CD8-positive, alpha-beta memory T cell (primary cell): ENCODE data around the gene SAP130. TPM values are rescaled to one million over a fixed set of nuclear protein-coding genes. Genes with fewer than 3 reads are reported as not detected.
A peak's percentile ranks its signal among the peaks of the same experiment; 100 is the strongest.

Experiments used
- CTCF ChIA-PET: fragments of 350-600 bp; sonication (Branson Sonifier 250); formaldehyde crosslinking; loops from one replicate; lab custom pipeline; 2021; ENCODE audit warnings: antibody characterized with exemption; lab: Charles Lee
- POLR2A ChIA-PET: fragments of 350-600 bp; sonication (Branson Sonifier 250); formaldehyde crosslinking; loops from one replicate; lab custom pipeline; 2021; ENCODE audit warnings: antibody characterized with exemption; lab: Charles Lee
- DNase-seq, 5 donors: peaks; one replicate each; pipeline versions ENCODE4 v3.0.0 to v3.0.0-alpha.2; 2020 to 2022; ENCODE audit warnings: mixed read lengths in 1 of 5
- H3K27ac ChIP-seq: one replicate; pipeline ENCODE4 v1.7.0; 2013; ENCODE audit warnings: low read depth, mild to moderate bottlenecking, low read length, moderate library complexity
- H3K27me3 ChIP-seq: 2 replicates; pipeline ENCODE4 v1.7.0; 2013; ENCODE audit warnings: low read length, mild to moderate bottlenecking; ENCODE audit not compliant: insufficient read depth, poor library complexity, severe bottlenecking
- H3K36me3 ChIP-seq: 2 replicates; pipeline ENCODE4 v1.7.0; 2013; ENCODE audit warnings: mild to moderate bottlenecking, low read length, moderate library complexity; ENCODE audit not compliant: insufficient read depth
- H3K4me1 ChIP-seq: 2 replicates; pipeline ENCODE4 v1.7.0; 2013; ENCODE audit warnings: mild to moderate bottlenecking, low read length, moderate library complexity; ENCODE audit not compliant: insufficient read depth
- H3K4me3 ChIP-seq: 2 replicates; pipeline ENCODE4 v1.7.0; 2013; ENCODE audit warnings: mild to moderate bottlenecking, low read length
- H3K9me3 ChIP-seq: 2 replicates; pipeline ENCODE4 v1.7.0; 2013; ENCODE audit warnings: mild to moderate bottlenecking, low read length
- H3K27ac Mint-ChIP-seq, 8 donors: one replicate each; pipeline ENCODE4 v1.8.0; 2020 to 2021; ENCODE audit warnings: mixed read lengths in 8 of 8, mild to moderate bottlenecking in 6 of 8, inconsistent platforms in 3 of 8, moderate library complexity in 3 of 8
- H3K27me3 Mint-ChIP-seq, 2 donors: one replicate each; pipeline ENCODE4 v1.8.0; 2020 to 2021; ENCODE audit warnings: mixed read lengths in 2 of 2, mild to moderate bottlenecking in 1 of 2, moderate library complexity in 1 of 2
- H3K36me3 Mint-ChIP-seq, 3 donors: one replicate each; pipeline ENCODE4 v1.8.0; 2020 to 2021; ENCODE audit warnings: mixed read lengths in 3 of 3, inconsistent platforms in 1 of 3, mild to moderate bottlenecking in 1 of 3
- H3K4me1 Mint-ChIP-seq, 3 donors: one replicate each; pipeline ENCODE4 v1.8.0; 2020 to 2021; ENCODE audit warnings: mixed read lengths in 3 of 3, inconsistent platforms in 1 of 3, mild to moderate bottlenecking in 1 of 3
- H3K4me3 Mint-ChIP-seq, 7 donors: one replicate each; pipeline ENCODE4 v1.8.0; 2020 to 2021; ENCODE audit warnings: mixed read lengths in 7 of 7, mild to moderate bottlenecking in 6 of 7, moderate library complexity in 4 of 7, inconsistent platforms in 2 of 7
- H3K9me3 Mint-ChIP-seq, 5 donors: one replicate each; pipeline ENCODE4 v1.8.0; 2020 to 2022; ENCODE audit warnings: mixed read lengths in 5 of 5, mild to moderate bottlenecking in 3 of 5, moderate library complexity in 2 of 5, inconsistent platforms in 1 of 5
- polyA plus RNA-seq: library from polyadenylated mRNA; unstranded; fragments of 300-500 nt; fragmentation: Illumina TruSeq; gene quantifications from one replicate; pipeline ENCODE4 v1.2.3, GENCODE V29; 2021
- total RNA-seq, 2 experiments: library from RNA; stranded (reverse); gene quantifications; one replicate each; pipeline ENCODE4 v1.2.3, GENCODE V29; 2021

The SAP130 gene
- total and polyA plus RNA-seq, 3 experiments from 2014 or later: 10.6 to 22.9 (median 22.3) TPM

DNA sequence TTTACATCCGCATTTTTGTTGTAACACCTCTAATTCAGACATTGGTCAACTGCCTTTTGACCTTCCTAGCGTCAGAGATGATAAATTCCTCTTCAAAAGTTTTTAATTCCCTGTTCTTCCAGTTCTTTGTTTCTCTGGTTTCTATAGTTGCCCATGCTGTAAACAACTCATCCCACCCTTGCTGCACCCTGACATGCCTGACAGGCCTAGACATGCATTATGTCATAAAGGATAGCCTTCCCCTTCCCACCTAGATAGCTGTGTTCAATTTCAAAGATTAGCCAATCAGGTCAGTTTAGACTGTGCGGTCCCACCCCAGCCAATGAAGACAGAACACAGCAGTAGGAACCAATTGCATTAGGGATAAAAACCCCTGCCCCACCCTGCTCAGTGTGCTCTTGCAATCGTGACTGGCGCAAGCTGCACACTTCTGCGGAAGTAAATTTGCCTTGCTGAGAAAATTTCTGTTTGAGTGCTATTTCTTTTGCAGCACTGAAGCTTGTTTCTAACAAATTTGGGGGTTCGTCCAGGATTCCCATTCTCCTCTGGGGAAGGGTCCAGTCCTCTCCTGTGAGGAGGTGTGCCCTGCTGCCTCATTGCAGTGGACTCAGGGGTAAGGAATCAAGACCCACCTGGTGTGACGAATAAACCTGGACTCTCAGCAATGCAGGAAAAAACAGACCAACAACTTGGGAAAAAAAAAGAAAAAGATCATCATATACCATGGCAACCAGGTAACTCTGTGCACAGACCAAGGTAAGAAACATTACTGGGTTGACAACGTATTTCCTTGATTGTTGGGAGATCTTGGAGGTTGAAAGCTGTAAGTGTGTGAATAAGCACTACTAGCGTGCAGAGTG is 9.1 kb upstream of the SAP130 start:
- POLR2A ChIA-PET: no interaction called here
- H3K36me3 Mint-ChIP-seq: peaks cover 0 to 22% (median 0%) of the 10 kb centered on the region in 3 donors

DNA sequence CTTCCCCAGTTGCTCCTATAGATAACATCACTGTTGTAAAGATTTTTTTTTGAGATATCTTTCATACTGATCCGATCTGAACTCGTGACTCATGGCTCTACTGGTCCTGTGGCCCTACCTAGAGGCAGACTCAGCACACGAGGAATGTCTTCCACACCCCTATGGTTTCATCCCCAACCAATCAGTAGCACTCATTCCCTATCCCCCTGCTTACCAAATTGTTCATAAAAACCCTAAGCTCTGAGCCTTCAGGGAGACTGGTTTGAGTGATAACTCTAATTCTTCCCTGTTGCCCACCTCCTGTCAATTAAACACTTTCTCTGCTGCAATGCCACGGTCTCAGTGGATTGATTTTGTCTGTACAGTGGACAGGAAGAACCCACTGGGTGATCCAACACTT is 4.2 kb upstream of the SAP130 start:
- peaks cover 8 to 9% (median 9%) of the 10 kb centered on the region in 3 donors for H3K4me1 Mint-ChIP-seq

More for the DNA sequence above, 9.1 kb upstream of the SAP130 start:
- Histone ChIP-seq H3K27me3 (no peaks in the 10 kb centered on the region), H3K27ac (no peak overlapping the region), H3K4me1 (no peaks in the 10 kb centered on the region), H3K36me3 (no peaks in the 10 kb centered on the region), H3K4me3 (no peak overlapping the region), H3K9me3 (peaks cover 14% of the 10 kb centered on the region)
- no peak for DNase-seq
- Mint-ChIP-seq H3K27ac (no peak overlapping the region), H3K4me3 (no peak overlapping the region), H3K9me3 (peaks cover 8 to 38% (median 30%) of the 10 kb centered on the region in 5 donors), H3K27me3 (peaks cover 15 to 24% of the 10 kb centered on the region in 2 donors), H3K4me1 (no peaks in the 10 kb centered on the region)
- CTCF ChIA-PET: no interaction called here

DNA sequence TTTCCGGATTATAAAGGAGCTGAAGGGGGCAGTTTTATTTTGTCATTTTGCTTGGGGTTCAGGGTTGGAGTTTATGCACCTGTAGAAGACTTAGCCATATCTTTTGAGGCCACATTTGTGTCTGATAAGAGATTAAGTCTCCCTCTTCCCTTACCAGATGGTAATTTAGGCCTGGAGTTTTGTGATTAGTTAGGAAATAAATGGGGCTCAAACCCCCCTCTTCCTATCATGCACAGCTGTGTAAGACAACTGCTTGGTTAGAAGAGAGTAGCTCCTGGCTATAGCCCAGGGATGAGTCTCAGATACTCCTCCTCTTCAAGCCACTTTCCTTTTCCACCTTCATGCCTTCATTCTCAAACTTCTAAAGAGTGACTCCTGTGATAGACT is 802 bp upstream of the SAP130 start:
- H3K27ac ChIP-seq: peak overlapping the region; percentile 79
- no peak for DNase-seq
- H3K27me3 Mint-ChIP-seq: peaks cover 0 to 5% of the 10 kb centered on the region in 2 donors
- H3K4me3 ChIP-seq: peak overlapping the region; percentile 71
- H3K27me3 ChIP-seq: no peaks in the 10 kb centered on the region
- peaks cover 23 to 35% (median 25%) of the 10 kb centered on the region in 3 donors for H3K4me1 Mint-ChIP-seq
- H3K36me3 Mint-ChIP-seq: peaks cover 0 to 15% (median 3%) of the 10 kb centered on the region in 3 donors
- H3K4me3 Mint-ChIP-seq: peak overlapping the region; percentile 87 to 98 (median 95)
- H3K36me3 ChIP-seq: no peaks in the 10 kb centered on the region
- H3K9me3 ChIP-seq: no peaks in the 10 kb centered on the region
- CTCF ChIA-PET: interaction anchor here (1.1 kb wide), 1 partner anchor 62 kb away, joined by 5 read pairs; the partner anchor contains the start of gene UGGT1
- peaks cover 0 to 5% (median 0%) of the 10 kb centered on the region in 5 donors for H3K9me3 Mint-ChIP-seq
- peaks cover 13% of the 10 kb centered on the region for H3K4me1 ChIP-seq
- peak overlapping the region; percentile 76 to 97 (median 93) for H3K27ac Mint-ChIP-seq
- POLR2A ChIA-PET: interaction anchor here (0.6 to 2.4 kb wide), 2 partner anchors 11 to 62 kb away, joined by 11 to 27 read pairs; partner anchors contain the start of gene UGGT1

More for the DNA sequence above, 4.2 kb upstream of the SAP130 start:
- no peak for DNase-seq
- Histone ChIP-seq H3K36me3 (no peaks in the 10 kb centered on the region), H3K4me3 (no peak overlapping the region), H3K27ac (no peak overlapping the region), H3K9me3 (peaks cover 5% of the 10 kb centered on the region), H3K27me3 (no peaks in the 10 kb centered on the region), H3K4me1 (peaks cover 7% of the 10 kb centered on the region)
- Mint-ChIP-seq H3K27ac (no peak overlapping the region), H3K36me3 (peaks cover 0 to 2% (median under 1%) of the 10 kb centered on the region in 3 donors), H3K27me3 (peaks cover 0 to 6% of the 10 kb centered on the region in 2 donors), H3K4me3 (peak overlapping the region in 1 of 7 donors; percentile 10), H3K9me3 (peaks cover 8 to 15% (median 11%) of the 10 kb centered on the region in 5 donors)
- ChIA-PET CTCF (no interaction called here), POLR2A (no interaction called here)

DNA sequence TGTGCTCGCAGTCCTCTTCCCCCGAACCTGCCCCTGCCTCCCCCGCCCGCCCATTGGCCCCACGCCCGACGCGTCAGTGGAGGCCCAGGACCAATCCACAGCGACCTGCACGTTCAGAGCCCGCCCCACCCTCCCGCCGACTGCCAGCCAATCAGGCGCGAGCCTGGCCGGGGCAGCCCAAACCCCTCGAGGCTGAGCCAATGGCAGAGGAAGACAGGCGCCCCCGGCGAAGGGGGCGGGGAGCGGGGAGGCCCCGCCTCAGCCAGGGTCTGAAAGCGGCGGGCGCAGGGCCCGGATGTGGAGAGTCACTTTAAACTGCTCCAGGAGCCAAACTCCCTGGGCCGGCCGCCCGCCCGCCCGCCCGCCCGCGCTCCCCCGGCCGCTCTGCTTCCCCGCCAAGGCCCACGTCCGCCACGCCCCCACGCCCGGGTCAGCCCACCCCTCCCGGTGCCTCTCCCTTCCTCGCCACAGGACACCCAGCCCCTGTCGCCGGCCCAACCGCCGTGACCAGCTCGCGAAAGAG is 520 bp downstream of the SAP130 start:
- peak; percentile 97 to 100 (median 99) for DNase-seq
- peaks cover 13% of the 10 kb centered on the region for H3K4me1 ChIP-seq
- peak overlapping the region; percentile 71 for H3K4me3 ChIP-seq
- H3K27me3 ChIP-seq: no peaks in the 10 kb centered on the region
- Mint-ChIP-seq H3K27ac (peak overlapping the region; percentile 29 to 95 (median 92)), H3K36me3 (peaks cover 0 to 20% (median 3%) of the 10 kb centered on the region in 3 donors), H3K9me3 (no peaks in the 10 kb centered on the region), H3K27me3 (no peaks in the 10 kb centered on the region), H3K4me1 (peaks cover 23 to 35% (median 25%) of the 10 kb centered on the region in 3 donors), H3K4me3 (peak overlapping the region; percentile 87 to 98 (median 97))
- H3K36me3 ChIP-seq: no peaks in the 10 kb centered on the region
- H3K9me3 ChIP-seq: no peaks in the 10 kb centered on the region
- H3K27ac ChIP-seq: peak overlapping the region; percentile 79
- ChIA-PET POLR2A (interaction anchor here (0.7 to 2.4 kb wide), 3 partner anchors 11 to 501 kb away, joined by 3 to 27 read pairs (median 4); partner anchors contain the start of genes IWS1 and UGGT1), CTCF (no interaction called here)

DNA sequence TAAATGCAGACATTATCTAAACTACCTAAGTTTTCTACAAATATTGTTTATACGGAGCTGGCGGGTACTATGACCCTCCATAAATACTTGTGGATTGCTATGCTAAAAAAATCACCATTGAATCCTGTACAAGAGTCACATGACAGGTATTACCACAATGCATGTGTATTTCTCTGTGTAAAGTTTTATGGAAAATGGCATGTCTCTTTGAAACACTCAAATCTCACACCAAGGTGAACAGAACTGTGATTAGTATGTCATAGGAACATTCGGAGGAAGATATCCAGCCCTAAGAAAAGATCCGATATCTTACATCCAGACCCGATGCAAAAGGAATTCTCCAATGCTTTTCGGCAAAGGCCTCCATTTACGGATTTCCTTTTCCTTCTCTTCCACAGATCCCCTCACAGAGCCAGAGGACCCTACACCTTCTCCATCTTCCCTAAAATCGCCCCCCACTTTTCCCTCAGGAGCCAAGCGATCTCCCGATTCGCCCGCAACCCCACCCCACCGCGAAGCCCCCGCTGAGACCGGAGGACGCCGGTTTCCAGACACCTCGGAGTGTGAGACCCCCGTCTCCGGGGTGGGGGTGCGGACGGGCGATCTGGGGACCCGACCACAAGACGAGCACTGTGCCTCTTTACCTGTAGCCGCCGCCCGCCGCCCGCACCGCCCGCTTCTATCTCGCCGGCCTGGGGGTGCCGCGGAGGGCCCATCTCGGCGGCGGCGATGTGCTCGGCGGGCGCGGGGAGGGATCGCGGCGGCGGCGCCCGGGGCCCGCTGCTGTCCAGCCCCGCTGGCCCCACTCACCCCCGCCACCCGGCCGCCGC is 1.2 kb downstream of the SAP130 start:
- peak overlapping the region; percentile 89 to 99 (median 96) for H3K27ac Mint-ChIP-seq
- POLR2A ChIA-PET: no interaction called here
- peak overlapping the region; percentile 58 for H3K27ac ChIP-seq

DNA sequence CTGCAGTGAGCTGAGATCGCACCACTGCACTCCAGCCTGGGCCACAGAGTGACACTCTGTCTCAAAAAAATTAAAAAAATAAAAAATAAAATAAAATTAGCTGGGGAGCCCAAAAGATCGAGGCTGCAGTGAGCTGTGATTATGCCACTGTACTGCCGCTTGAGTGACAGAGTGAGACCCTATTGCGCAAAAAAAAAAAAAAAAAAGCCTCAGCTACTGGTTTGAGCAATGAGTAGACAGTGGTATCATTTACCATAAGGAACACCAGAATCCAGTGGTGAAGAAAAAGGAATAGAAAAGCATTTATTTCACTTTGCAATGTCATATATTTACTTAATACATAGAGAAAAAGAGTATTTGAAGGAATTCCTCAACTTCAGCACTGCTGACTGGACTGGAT is 3.0 kb downstream of the SAP130 start:
- DNase-seq: no peak
- CTCF ChIA-PET: interaction anchor here (1.1 kb wide), 1 partner anchor 13 kb away, joined by 4 read pairs; no protein-coding TSS in a partner anchor
- Mint-ChIP-seq H3K4me1 (peaks cover 26 to 41% (median 31%) of the 10 kb centered on the region in 3 donors), H3K4me3 (no peak overlapping the region), H3K27me3 (no peaks in the 10 kb centered on the region), H3K27ac (no peak overlapping the region), H3K36me3 (peaks cover 0 to 39% (median 11%) of the 10 kb centered on the region in 3 donors), H3K9me3 (no peaks in the 10 kb centered on the region)
- H3K27me3 ChIP-seq: no peaks in the 10 kb centered on the region
- no peak overlapping the region for H3K4me3 ChIP-seq
- H3K9me3 ChIP-seq: no peaks in the 10 kb centered on the region
- no peak overlapping the region for H3K27ac ChIP-seq
- no peaks in the 10 kb centered on the region for H3K36me3 ChIP-seq
- H3K4me1 ChIP-seq: peaks cover 13% of the 10 kb centered on the region
- POLR2A ChIA-PET: interaction anchor here (0.6 to 0.7 kb wide), 3 partner anchors 49 to 731 kb away, joined by 3 to 8 read pairs (median 5); no protein-coding TSS in a partner anchor

More for the DNA sequence above, 1.2 kb downstream of the SAP130 start:
- Mint-ChIP-seq H3K9me3 (no peaks in the 10 kb centered on the region), H3K4me3 (peak overlapping the region; percentile 92 to 98 (median 97)), H3K4me1 (peaks cover 26 to 39% (median 28%) of the 10 kb centered on the region in 3 donors), H3K36me3 (peaks cover 0 to 27% (median 10%) of the 10 kb centered on the region in 3 donors), H3K27me3 (no peaks in the 10 kb centered on the region)
- peak overlapping the region; percentile 72 for H3K4me3 ChIP-seq
- CTCF ChIA-PET: no interaction called here
- no peaks in the 10 kb centered on the region for H3K27me3 ChIP-seq
- H3K36me3 ChIP-seq: no peaks in the 10 kb centered on the region
- H3K4me1 ChIP-seq: peaks cover 13% of the 10 kb centered on the region
- no peaks in the 10 kb centered on the region for H3K9me3 ChIP-seq
- DNase-seq: peak in 1 of 5 donors; percentile 1

DNA sequence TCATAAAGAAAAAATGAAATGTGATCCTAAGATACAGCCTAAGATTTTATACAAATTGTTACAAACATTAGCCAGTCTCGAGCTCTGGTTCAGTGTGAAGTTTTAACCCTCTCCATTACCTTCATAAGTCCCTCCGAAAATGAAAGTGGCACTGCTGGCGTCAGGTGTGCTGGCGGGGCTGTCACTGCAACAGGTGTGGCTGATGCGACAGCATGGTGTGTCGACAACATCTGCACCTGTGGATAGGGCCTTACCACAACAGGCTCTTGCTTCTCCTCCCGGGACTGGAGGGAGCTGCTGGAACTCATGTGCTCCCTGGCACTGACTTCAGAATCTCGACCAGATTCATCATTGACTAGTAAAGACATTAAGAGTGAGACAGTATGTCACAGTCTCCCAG is 10.3 kb downstream of the SAP130 start:
- H3K27me3 Mint-ChIP-seq: no peaks in the 10 kb centered on the region
- ChIA-PET CTCF (interaction anchor here (0.7 kb wide), 1 partner anchor 11 kb away, joined by 3 read pairs; no protein-coding TSS in a partner anchor), POLR2A (interaction anchor here (0.7 kb wide), 1 partner anchor 11 kb away, joined by 11 read pairs; no protein-coding TSS in a partner anchor)
- no peaks in the 10 kb centered on the region for H3K27me3 ChIP-seq
- DNase-seq: no peak
- no peaks in the 10 kb centered on the region for H3K9me3 ChIP-seq
- no peak overlapping the region for H3K4me3 ChIP-seq
- peaks cover 15 to 75% (median 26%) of the 10 kb centered on the region in 3 donors for H3K36me3 Mint-ChIP-seq
- no peak overlapping the region for H3K27ac ChIP-seq
- peaks cover 5 to 7% (median 6%) of the 10 kb centered on the region in 3 donors for H3K4me1 Mint-ChIP-seq
- H3K9me3 Mint-ChIP-seq: no peaks in the 10 kb centered on the region
- peaks cover 38% of the 10 kb centered on the region for H3K36me3 ChIP-seq
- no peak overlapping the region for H3K4me3 Mint-ChIP-seq
- no peaks in the 10 kb centered on the region for H3K4me1 ChIP-seq
- H3K27ac Mint-ChIP-seq: no peak overlapping the region
